Kidney (tissue), 14 donors: ENCODE measurements around the gene TMEM204. TPM values are rescaled to one million over a fixed set of nuclear protein-coding genes. Genes with fewer than 3 reads are reported as not detected.
A peak's percentile ranks its signal among the peaks of the same experiment; 100 is the strongest.

Experiments
- DNase-seq, 5 donors: peaks; one replicate each; pipeline ENCODE4 v3.0.0-alpha.2; 2013 to 2020
- FAIRE-seq: peaks from 2 replicates; lab custom pipeline; 2012; peaks lifted over from hg19 to GRCh38; lab: Jason Lieb, UNC
- H3K27ac ChIP-seq, 2 donors: one replicate each; pipeline ENCODE4 v1.7.0; 2013; ENCODE audit warnings: low read depth in 2 of 2, low read length in 2 of 2, inconsistent platforms in 1 of 2
- H3K27me3 ChIP-seq: one replicate; pipeline ENCODE4 v1.7.1; 2013; ENCODE audit warnings: low read length, inconsistent platforms; ENCODE audit not compliant: control insufficient read depth, insufficient read depth
- H3K36me3 ChIP-seq, 3 donors: one replicate each; pipeline versions ENCODE4 v1.7.0 to v1.7.1; 2013; ENCODE audit warnings: low read length in 3 of 3, control low read depth in 1 of 3, inconsistent platforms in 1 of 3; ENCODE audit not compliant: insufficient read depth in 3 of 3, control insufficient read depth in 2 of 3
- H3K4me1 ChIP-seq, 3 donors: one replicate each; pipeline versions ENCODE4 v1.7.0 to v1.7.1; 2013; ENCODE audit warnings: low read length in 3 of 3, inconsistent platforms in 1 of 3, low read depth in 1 of 3; ENCODE audit not compliant: control insufficient read depth in 2 of 3, insufficient read depth in 2 of 3
- H3K4me3 ChIP-seq, 3 donors: one replicate each; pipeline versions ENCODE4 v1.7.0 to v1.8.1; 2013; ENCODE audit warnings: low read length in 3 of 3, control low read depth in 1 of 3, inconsistent platforms in 1 of 3
- H3K9ac ChIP-seq, 3 donors: one replicate each; pipeline versions ENCODE4 v1.7.0 to v1.7.1; 2013; ENCODE audit warnings: low read length in 3 of 3, control low read depth in 1 of 3, inconsistent platforms in 1 of 3
- H3K9me3 ChIP-seq, 3 donors: one replicate each; pipeline versions ENCODE4 v1.7.0 to v1.7.1; 2013; ENCODE audit warnings: low read length in 3 of 3, control low read depth in 1 of 3, inconsistent platforms in 1 of 3; ENCODE audit not compliant: control insufficient read depth in 2 of 3, insufficient read depth in 1 of 3
- intact Hi-C: fragments of 100-400 bp; cut with DNase I; formaldehyde crosslinking; loops from one replicate; pipeline ENCODE4 v1.11.1; 2022
- polyA plus RNA-seq: library from polyadenylated mRNA; stranded (reverse); fragments of 350-450 nt; fragmentation: Illumina TruSeq; extraction: RNeasy Lipid Tissue Mini Kit (QIAGEN cat#74804); gene quantifications from one replicate; pipeline ENCODE4 v1.2.3, GENCODE V29; 2014; ENCODE audit warnings: low read depth, low replicate concordance; ENCODE audit not compliant: insufficient read depth
- total RNA-seq: library from RNA; stranded (reverse); fragmentation: NEBNext Ultra II Directional; extraction: Animal tissue kit (Norgen Biotek cat#: 25700); gene quantifications from one replicate; pipeline ENCODE4 v1.2.1, GENCODE V29; 2021
- TF ChIP-seq, protein P1 (sequence below): IDR thresholded peaks from 3 replicates; pipeline ENCODE4 v1.5.1; 2012; ENCODE audit warnings: mild to moderate bottlenecking, moderate library complexity, borderline replicate concordance; ENCODE audit not compliant: insufficient read depth; ENCODE audit errors: extremely low read depth
- donor health status: control.
- donor health status: control.
- donor health status: control.
- donor health status: control.
- donor health status: control.
- donor health status: DM: yes; HTN: yes; CAD: no.
- donor health status: Normal renal cell carcinoma (clear cell type).

TMEM204 gene
- total and polyA plus RNA-seq, 2 donors from 2014 or later: 40.9 to 49.5 TPM

DNA sequence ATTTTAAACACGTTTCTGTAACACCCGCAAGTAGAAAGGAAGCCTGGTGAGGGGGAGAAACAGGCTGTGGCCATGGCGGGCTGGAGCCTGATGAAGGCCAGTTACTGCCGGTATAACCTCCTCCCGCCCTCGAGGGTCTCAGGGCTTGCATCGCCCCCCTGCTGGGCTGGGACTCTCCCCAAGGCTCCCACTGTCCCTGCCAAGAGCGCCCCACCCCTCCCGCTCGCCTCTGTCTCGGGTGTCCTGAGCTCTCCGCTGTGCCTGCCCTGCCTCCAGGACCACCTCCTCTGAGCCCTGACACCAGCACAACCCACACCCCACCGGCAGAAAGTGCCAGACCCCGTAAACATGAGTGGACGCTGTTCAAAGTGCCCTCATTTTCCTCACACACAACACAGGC is 18.7 kb downstream of the TMEM204 start:
- intact Hi-C loops: no loop called here

GRCh38 chr16:1553946-1554825 is 20.7 kb downstream of the TMEM204 start:
- Histone ChIP-seq H3K27me3 (no peaks in the 10 kb centered on the region), H3K36me3 (peaks cover 2 to 41% (median 16%) of the 10 kb centered on the region in 3 donors), H3K9ac (no peak overlapping the region), H3K27ac (no peak overlapping the region), H3K4me1 (peaks cover 0 to 22% (median 13%) of the 10 kb centered on the region in 3 donors), H3K4me3 (no peak overlapping the region), H3K9me3 (no peaks in the 10 kb centered on the region)
- intact Hi-C loops: no loop called here
- no peak for DNase-seq
- TF ChIP-seq, protein P1, sequence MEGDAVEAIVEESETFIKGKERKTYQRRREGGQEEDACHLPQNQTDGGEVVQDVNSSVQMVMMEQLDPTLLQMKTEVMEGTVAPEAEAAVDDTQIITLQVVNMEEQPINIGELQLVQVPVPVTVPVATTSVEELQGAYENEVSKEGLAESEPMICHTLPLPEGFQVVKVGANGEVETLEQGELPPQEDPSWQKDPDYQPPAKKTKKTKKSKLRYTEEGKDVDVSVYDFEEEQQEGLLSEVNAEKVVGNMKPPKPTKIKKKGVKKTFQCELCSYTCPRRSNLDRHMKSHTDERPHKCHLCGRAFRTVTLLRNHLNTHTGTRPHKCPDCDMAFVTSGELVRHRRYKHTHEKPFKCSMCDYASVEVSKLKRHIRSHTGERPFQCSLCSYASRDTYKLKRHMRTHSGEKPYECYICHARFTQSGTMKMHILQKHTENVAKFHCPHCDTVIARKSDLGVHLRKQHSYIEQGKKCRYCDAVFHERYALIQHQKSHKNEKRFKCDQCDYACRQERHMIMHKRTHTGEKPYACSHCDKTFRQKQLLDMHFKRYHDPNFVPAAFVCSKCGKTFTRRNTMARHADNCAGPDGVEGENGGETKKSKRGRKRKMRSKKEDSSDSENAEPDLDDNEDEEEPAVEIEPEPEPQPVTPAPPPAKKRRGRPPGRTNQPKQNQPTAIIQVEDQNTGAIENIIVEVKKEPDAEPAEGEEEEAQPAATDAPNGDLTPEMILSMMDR: no peak
- FAIRE-seq: no peak

More for the DNA sequence above, 18.7 kb downstream of the TMEM204 start:
- no peak overlapping the region for H3K4me3 ChIP-seq
- TF ChIP-seq, protein P1: no peak
- H3K4me1 ChIP-seq: peaks cover 0 to 35% (median 13%) of the 10 kb centered on the region in 3 donors
- peaks cover 2 to 22% (median 11%) of the 10 kb centered on the region in 3 donors for H3K36me3 ChIP-seq
- no peaks in the 10 kb centered on the region for H3K27me3 ChIP-seq
- no peak overlapping the region for H3K9ac ChIP-seq
- no peaks in the 10 kb centered on the region for H3K9me3 ChIP-seq
- no peak overlapping the region for H3K27ac ChIP-seq
- DNase-seq (peak in 1 of 5 donors; percentile 73), FAIRE-seq (no peak)

DNA sequence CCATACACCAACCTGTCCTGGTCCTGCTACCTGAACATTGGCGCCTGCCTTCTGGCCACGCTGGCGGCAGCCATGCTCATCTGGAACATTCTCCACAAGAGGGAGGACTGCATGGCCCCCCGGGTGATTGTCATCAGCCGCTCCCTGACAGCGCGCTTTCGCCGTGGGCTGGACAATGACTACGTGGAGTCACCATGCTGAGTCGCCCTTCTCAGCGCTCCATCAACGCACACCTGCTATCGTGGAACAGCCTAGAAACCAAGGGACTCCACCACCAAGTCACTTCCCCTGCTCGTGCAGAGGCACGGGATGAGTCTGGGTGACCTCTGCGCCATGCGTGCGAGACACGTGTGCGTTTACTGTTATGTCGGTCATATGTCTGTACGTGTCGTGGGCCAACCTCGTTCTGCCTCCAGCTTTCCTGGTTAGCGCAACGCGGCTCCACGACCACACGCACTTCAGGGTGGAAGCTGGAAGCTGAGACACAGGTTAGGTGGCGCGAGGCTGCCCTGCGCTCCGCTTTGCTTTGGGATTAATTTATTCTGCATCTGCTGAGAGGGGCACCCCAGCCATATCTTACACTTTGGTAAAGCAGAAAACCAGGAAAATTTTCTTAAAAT is 21.5 kb downstream of the TMEM204 start:
- H3K9ac ChIP-seq: no peak overlapping the region
- H3K27me3 ChIP-seq: no peaks in the 10 kb centered on the region
- no peak overlapping the region for H3K4me3 ChIP-seq
- peaks cover 0 to 22% (median 9%) of the 10 kb centered on the region in 3 donors for H3K4me1 ChIP-seq
- peaks cover 2 to 41% (median 21%) of the 10 kb centered on the region in 3 donors for H3K36me3 ChIP-seq
- no peak overlapping the region for H3K27ac ChIP-seq
- H3K9me3 ChIP-seq: no peaks in the 10 kb centered on the region
- no peak for FAIRE-seq
- intact Hi-C loops: no loop called here
- TF ChIP-seq, protein P1: no peak
- DNase-seq: no peak
